Osteocyte (in vitro differentiated cells): ENCODE measurements around the gene TUBGCP6. TPM values are rescaled to one million over a fixed set of nuclear protein-coding genes. Genes with fewer than 3 reads are reported as not detected.

ENCODE experiments used
- DNase-seq: peaks from one replicate; pipeline ENCODE4 v3.0.0; 2021; ENCODE audit warnings: mixed read lengths; ENCODE audit not compliant: unreplicated experiment; ENCODE audit errors: extremely low spot score
- H3K27ac Mint-ChIP-seq: one replicate; pipeline ENCODE4 v1.8.0; 2021; ENCODE audit warnings: mild to moderate bottlenecking, mixed read lengths; ENCODE audit not compliant: unreplicated experiment
- H3K27me3 Mint-ChIP-seq: one replicate; pipeline ENCODE4 v1.8.0; 2021; ENCODE audit warnings: mixed read lengths; ENCODE audit not compliant: unreplicated experiment
- H3K36me3 Mint-ChIP-seq: one replicate; pipeline ENCODE4 v1.8.0; 2021; ENCODE audit warnings: mixed read lengths; ENCODE audit not compliant: unreplicated experiment
- H3K4me1 Mint-ChIP-seq: one replicate; pipeline ENCODE4 v1.8.0; 2021; ENCODE audit warnings: mixed read lengths; ENCODE audit not compliant: unreplicated experiment
- H3K4me3 Mint-ChIP-seq: one replicate; pipeline ENCODE4 v1.8.0; 2021; ENCODE audit warnings: mild to moderate bottlenecking, moderate library complexity, mixed read lengths; ENCODE audit not compliant: unreplicated experiment
- H3K9me3 Mint-ChIP-seq: one replicate; pipeline ENCODE4 v1.8.0; 2021; ENCODE audit warnings: mixed read lengths; ENCODE audit not compliant: unreplicated experiment
- CTCF ChIP-seq: fragments of 200-600 bp; sonication (generic); IDR thresholded peaks from 2 replicates; pipeline ENCODE4 v1.5.0; 2021; ENCODE audit warnings: antibody characterized with exemption, mild to moderate bottlenecking, moderate library complexity
- total RNA-seq: library from RNA; stranded (reverse); gene quantifications from 2 replicates; pipeline ENCODE4 v1.2.1, GENCODE V29; 2021

Gene TUBGCP6
- total RNA-seq, 1 donor from 2014 or later, result 55.7 TPM

- no peak for TF ChIP-seq CTCF
- no peaks in the 10 kb centered on the region for H3K9me3 Mint-ChIP-seq
- no peak overlapping the region for H3K4me3 Mint-ChIP-seq
- DNase-seq, result no peak
- peak overlapping the region; percentile 10 for H3K27ac Mint-ChIP-seq
- peaks cover 38% of the 10 kb centered on the region for H3K36me3 Mint-ChIP-seq
- no peaks in the 10 kb centered on the region for H3K27me3 Mint-ChIP-seq
- peaks cover 6% of the 10 kb centered on the region for H3K4me1 Mint-ChIP-seq
Measured at GRCh38 chr22:50215297-50216054, 29.3 kb downstream of the TUBGCP6 start.

GRCh38 chr22:50213263-50213662 is 31.6 kb downstream of the TUBGCP6 start:
- no peak for TF ChIP-seq CTCF
- Mint-ChIP-seq H3K36me3 (peaks cover 35% of the 10 kb centered on the region), H3K4me1 (peaks cover 2% of the 10 kb centered on the region), H3K27me3 (no peaks in the 10 kb centered on the region), H3K4me3 (no peak overlapping the region), H3K27ac (no peak overlapping the region), H3K9me3 (no peaks in the 10 kb centered on the region)
- DNase-seq, result no peak

GRCh38 chr22:50211147-50211546 is 33.7 kb downstream of the TUBGCP6 start:
- H3K4me3 Mint-ChIP-seq, result no peak overlapping the region
- no peak for TF ChIP-seq CTCF
- peaks cover 4% of the 10 kb centered on the region for H3K4me1 Mint-ChIP-seq
- DNase-seq, result no peak
- no peaks in the 10 kb centered on the region for H3K27me3 Mint-ChIP-seq
- peaks cover 34% of the 10 kb centered on the region for H3K36me3 Mint-ChIP-seq
- H3K9me3 Mint-ChIP-seq, result no peaks in the 10 kb centered on the region
- no peak overlapping the region for H3K27ac Mint-ChIP-seq

GRCh38 chr22:50210378-50211139 is 34.3 kb downstream of the TUBGCP6 start:
- Mint-ChIP-seq H3K4me3 (no peak overlapping the region), H3K36me3 (peaks cover 31% of the 10 kb centered on the region), H3K4me1 (peaks cover 4% of the 10 kb centered on the region), H3K27ac (no peak overlapping the region), H3K9me3 (no peaks in the 10 kb centered on the region), H3K27me3 (no peaks in the 10 kb centered on the region)
- TF ChIP-seq CTCF, result no peak
- DNase-seq, result no peak

GRCh38 chr22:50209893-50210292 is 34.9 kb downstream of the TUBGCP6 start:
- H3K27ac Mint-ChIP-seq, result no peak overlapping the region
- TF ChIP-seq CTCF, result peak; percentile 88
- peaks cover 30% of the 10 kb centered on the region for H3K36me3 Mint-ChIP-seq
- DNase-seq, result no peak
- peaks cover 4% of the 10 kb centered on the region for H3K4me1 Mint-ChIP-seq
- no peaks in the 10 kb centered on the region for H3K27me3 Mint-ChIP-seq
- no peak overlapping the region for H3K4me3 Mint-ChIP-seq
- H3K9me3 Mint-ChIP-seq, result no peaks in the 10 kb centered on the region
